MCF 10A (cell line): ENCODE data around the gene CNPY1. TPM values are rescaled to one million over a fixed set of nuclear protein-coding genes. Genes with fewer than 3 reads are reported as not detected.

Experiments used
- BruUV-seq: library from RNA; stranded (reverse); fragments of 400-500 nt; replicated peaks from 2 replicates; lab custom pipeline; 2021; lab: Mats Ljungman, UMichigan
- CTCF ChIA-PET: fragments of 300-600 bp; sonication (Branson Sonifier 250); formaldehyde crosslinking; extraction: SDS; loops from one replicate; lab custom pipeline; 2021; ENCODE audit warnings: antibody characterized with exemption, inconsistent platforms; lab: Yijun Ruan, JAX
- POLR2A ChIA-PET: fragments of 300-600, 350-650 bp; sonication (Branson Sonifier 250); formaldehyde crosslinking; extraction: SDS; loops from one replicate; lab custom pipeline; 2020; ENCODE audit warnings: antibody characterized with exemption, inconsistent platforms; lab: Yijun Ruan, JAX
- DNase-seq: peaks from one replicate; pipeline ENCODE4 v3.0.0-alpha.2; 2018; ENCODE audit not compliant: unreplicated experiment
- H3K27ac Mint-ChIP-seq: one replicate; pipeline ENCODE4 v1.8.0; 2022; ENCODE audit warnings: mild to moderate bottlenecking, low read depth, mixed read lengths; ENCODE audit not compliant: unreplicated experiment
- H3K27me3 Mint-ChIP-seq: one replicate; pipeline ENCODE4 v1.8.0; 2022; ENCODE audit warnings: mixed read lengths; ENCODE audit not compliant: insufficient read depth, unreplicated experiment
- H3K36me3 Mint-ChIP-seq: one replicate; pipeline ENCODE4 v1.8.0; 2022; ENCODE audit warnings: mild to moderate bottlenecking, moderate library complexity, mixed read lengths; ENCODE audit not compliant: insufficient read depth, unreplicated experiment
- H3K4me1 Mint-ChIP-seq: one replicate; pipeline ENCODE4 v1.8.0; 2022; ENCODE audit warnings: mixed read lengths; ENCODE audit not compliant: insufficient read depth, unreplicated experiment
- H3K4me3 Mint-ChIP-seq: one replicate; pipeline ENCODE4 v1.8.0; 2022; ENCODE audit warnings: mild to moderate bottlenecking, moderate library complexity, mixed read lengths; ENCODE audit not compliant: unreplicated experiment
- H3K9me3 Mint-ChIP-seq: one replicate; pipeline ENCODE4 v1.8.0; 2022; ENCODE audit warnings: mixed read lengths; ENCODE audit not compliant: unreplicated experiment
- CTCF ChIP-seq: fragments of 200-600 bp; IDR thresholded peaks from one replicate; pipeline ENCODE4 v1.8.0; 2022; ENCODE audit warnings: antibody characterized with exemption, mild to moderate bottlenecking; ENCODE audit not compliant: unreplicated experiment
- intact Hi-C: fragments of 100-400 bp; cut with micrococcal nuclease; formaldehyde crosslinking; loops from 2 replicates; pipeline ENCODE4 v1.14.1; 2022
- total RNA-seq: library from RNA; stranded (reverse); gene quantifications from 2 replicates; pipeline ENCODE4 v1.2.3, GENCODE V29; 2022

Gene CNPY1
- total RNA-seq, 1 experiment from 2014 or later, result not detected

- H3K9me3 Mint-ChIP-seq, result no peaks in the 10 kb centered on the region
- H3K4me1 Mint-ChIP-seq, result peaks cover 6% of the 10 kb centered on the region
- DNase-seq, result no peak
- ChIA-PET CTCF (interaction anchor here (0.6 to 0.7 kb wide), 2 partner anchors 89 kb away, joined by 3 to 5 read pairs; no protein-coding TSS in a partner anchor), POLR2A (no interaction called here)
- intact Hi-C loops, result loop anchor here (10.0 kb wide), 1 partner anchor 125 kb away; no protein-coding TSS in a partner anchor
- no TSS peak for BruUV-seq
- H3K27ac Mint-ChIP-seq, result no peak overlapping the region
- TF ChIP-seq CTCF, result no peak
- no peak overlapping the region for H3K4me3 Mint-ChIP-seq
- H3K27me3 Mint-ChIP-seq, result peaks cover 100% of the 10 kb centered on the region
- H3K36me3 Mint-ChIP-seq, result no peaks in the 10 kb centered on the region
Observed at GRCh38 chr7:155509725-155510551, 36.4 kb downstream of the CNPY1 start.

GRCh38 chr7:155509359-155509724 is 37.0 kb downstream of the CNPY1 start:
- Mint-ChIP-seq H3K9me3 (no peaks in the 10 kb centered on the region), H3K4me1 (peaks cover 6% of the 10 kb centered on the region), H3K4me3 (no peak overlapping the region), H3K27me3 (peaks cover 100% of the 10 kb centered on the region), H3K27ac (no peak overlapping the region), H3K36me3 (no peaks in the 10 kb centered on the region)
- no peak for DNase-seq
- POLR2A ChIA-PET, result no interaction called here
- BruUV-seq, result no TSS peak
- intact Hi-C loops, result loop anchor here (10.0 kb wide), 1 partner anchor 125 kb away; no protein-coding TSS in a partner anchor
- CTCF ChIA-PET, result no interaction called here
- TF ChIP-seq CTCF, result no peak

GRCh38 chr7:155508376-155509358 is 37.7 kb downstream of the CNPY1 start:
- intact Hi-C loops, result loop anchor here (10.0 kb wide), 1 partner anchor 124 kb away; no protein-coding TSS in a partner anchor
- H3K4me1 Mint-ChIP-seq, result peaks cover 6% of the 10 kb centered on the region
- ChIA-PET CTCF (no interaction called here), POLR2A (no interaction called here)
- no TSS peak for BruUV-seq
- H3K27me3 Mint-ChIP-seq, result peaks cover 100% of the 10 kb centered on the region
- H3K27ac Mint-ChIP-seq, result no peak overlapping the region
- H3K4me3 Mint-ChIP-seq, result no peak overlapping the region
- TF ChIP-seq CTCF, result no peak
- no peaks in the 10 kb centered on the region for H3K36me3 Mint-ChIP-seq
- H3K9me3 Mint-ChIP-seq, result no peaks in the 10 kb centered on the region
- DNase-seq, result no peak
